Activated naive CD8-positive, alpha-beta T cell treated with anti-CD3 and anti-CD28 coated beads, Interleukin-2, amount 50 U/mL, for 16 hours (primary cell): ENCODE measurements around the gene CCNI2.
"Not testable (repeated sequence)": the region's sequence is repeated elsewhere in the genome, so short reads cannot be mapped to it uniquely, and the experiment has no call there.

Experiments used
- DNase-seq: peaks from one replicate; pipeline ENCODE4 v3.0.0-alpha.2; 2020; ENCODE audit warnings: low read depth, low spot score

The CCNI2 gene

GRCh38 chr5:132779961-132780360 lies 32.7 kb downstream of the CCNI2 start:
- no peak for DNase-seq

GRCh38 chr5:132780577-132780976 lies 33.4 kb downstream of the CCNI2 start:
- no peak for DNase-seq

- DNase-seq: no peak
Observed at GRCh38 chr5:132781029-132781428, 33.8 kb downstream of the CCNI2 start.

GRCh38 chr5:132782101-132782500 lies 34.9 kb downstream of the CCNI2 start:
- DNase-seq: no peak

- DNase-seq: no peak
Observed at GRCh38 chr5:132785365-132785764, 38.1 kb downstream of the CCNI2 start.

GRCh38 chr5:132785864-132786263 lies 38.6 kb downstream of the CCNI2 start:
- no peak for DNase-seq

- no peak for DNase-seq
Observed at GRCh38 chr5:132787076-132787475, 39.9 kb downstream of the CCNI2 start.

GRCh38 chr5:132788508-132788907 lies 41.3 kb downstream of the CCNI2 start:
- no peak for DNase-seq

- DNase-seq: no peak
Observed at GRCh38 chr5:132788990-132789886, 42.0 kb downstream of the CCNI2 start.

- no peak for DNase-seq
Observed at GRCh38 chr5:132790201-132790865, 43.1 kb downstream of the CCNI2 start.

GRCh38 chr5:132791026-132791425 lies 43.8 kb downstream of the CCNI2 start:
- DNase-seq: no peak

GRCh38 chr5:132797651-132798050 lies 50.4 kb downstream of the CCNI2 start:
- no peak for DNase-seq

GRCh38 chr5:132799392-132799791 lies 52.2 kb downstream of the CCNI2 start:
- no peak for DNase-seq

- DNase-seq: no peak
Observed at GRCh38 chr5:132800545-132800944, 53.3 kb downstream of the CCNI2 start.

GRCh38 chr5:132802044-132802684 lies 54.9 kb downstream of the CCNI2 start:
- DNase-seq: no peak

GRCh38 chr5:132802685-132803066 lies 55.5 kb downstream of the CCNI2 start:
- DNase-seq: not testable (repeated sequence)
